B cell (primary cell): Measurements from ENCODE around the gene RAPGEF5.

Experiments used
- EZH2 ChIP-seq: IDR thresholded peaks from 2 replicates; pipeline ENCODE4 v1.6.1; 2012; ENCODE audit warnings: borderline replicate concordance, low read depth, mild to moderate bottlenecking, moderate library complexity, low read length; ENCODE audit not compliant: insufficient read depth, poor library complexity, severe bottlenecking
- TF ChIP-seq, protein P1 (sequence below): fragments of 200-600 bp; IDR thresholded peaks from one replicate; pipeline ENCODE4 v1.8.0; 2022; ENCODE audit warnings: antibody characterized with exemption, mild to moderate bottlenecking

DNA sequence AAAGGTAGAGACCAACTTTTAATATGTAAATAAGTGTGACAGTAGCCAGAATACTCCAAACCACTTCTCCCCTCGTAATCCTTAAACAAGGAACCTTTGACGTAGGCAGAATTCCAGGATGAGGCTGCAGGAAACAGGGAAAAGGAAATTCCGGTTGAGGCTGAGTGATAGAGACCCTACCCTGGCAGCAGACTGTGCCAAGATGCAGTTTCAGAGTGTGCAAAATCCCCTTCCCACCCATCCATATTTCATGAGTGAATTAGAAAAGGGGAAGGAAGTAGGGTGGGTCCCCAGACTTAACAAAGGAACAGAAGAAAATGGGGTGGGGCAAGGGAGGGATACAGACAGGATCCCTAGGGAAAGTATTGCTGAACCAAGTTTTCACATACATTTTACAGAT, 143.0 kb downstream of the RAPGEF5 start:
- TF ChIP-seq, protein P1, sequence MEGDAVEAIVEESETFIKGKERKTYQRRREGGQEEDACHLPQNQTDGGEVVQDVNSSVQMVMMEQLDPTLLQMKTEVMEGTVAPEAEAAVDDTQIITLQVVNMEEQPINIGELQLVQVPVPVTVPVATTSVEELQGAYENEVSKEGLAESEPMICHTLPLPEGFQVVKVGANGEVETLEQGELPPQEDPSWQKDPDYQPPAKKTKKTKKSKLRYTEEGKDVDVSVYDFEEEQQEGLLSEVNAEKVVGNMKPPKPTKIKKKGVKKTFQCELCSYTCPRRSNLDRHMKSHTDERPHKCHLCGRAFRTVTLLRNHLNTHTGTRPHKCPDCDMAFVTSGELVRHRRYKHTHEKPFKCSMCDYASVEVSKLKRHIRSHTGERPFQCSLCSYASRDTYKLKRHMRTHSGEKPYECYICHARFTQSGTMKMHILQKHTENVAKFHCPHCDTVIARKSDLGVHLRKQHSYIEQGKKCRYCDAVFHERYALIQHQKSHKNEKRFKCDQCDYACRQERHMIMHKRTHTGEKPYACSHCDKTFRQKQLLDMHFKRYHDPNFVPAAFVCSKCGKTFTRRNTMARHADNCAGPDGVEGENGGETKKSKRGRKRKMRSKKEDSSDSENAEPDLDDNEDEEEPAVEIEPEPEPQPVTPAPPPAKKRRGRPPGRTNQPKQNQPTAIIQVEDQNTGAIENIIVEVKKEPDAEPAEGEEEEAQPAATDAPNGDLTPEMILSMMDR: no peak
- no peak for TF ChIP-seq EZH2
